Measurements from ENCODE around the gene STX1B.

STX1B gene

DNA sequence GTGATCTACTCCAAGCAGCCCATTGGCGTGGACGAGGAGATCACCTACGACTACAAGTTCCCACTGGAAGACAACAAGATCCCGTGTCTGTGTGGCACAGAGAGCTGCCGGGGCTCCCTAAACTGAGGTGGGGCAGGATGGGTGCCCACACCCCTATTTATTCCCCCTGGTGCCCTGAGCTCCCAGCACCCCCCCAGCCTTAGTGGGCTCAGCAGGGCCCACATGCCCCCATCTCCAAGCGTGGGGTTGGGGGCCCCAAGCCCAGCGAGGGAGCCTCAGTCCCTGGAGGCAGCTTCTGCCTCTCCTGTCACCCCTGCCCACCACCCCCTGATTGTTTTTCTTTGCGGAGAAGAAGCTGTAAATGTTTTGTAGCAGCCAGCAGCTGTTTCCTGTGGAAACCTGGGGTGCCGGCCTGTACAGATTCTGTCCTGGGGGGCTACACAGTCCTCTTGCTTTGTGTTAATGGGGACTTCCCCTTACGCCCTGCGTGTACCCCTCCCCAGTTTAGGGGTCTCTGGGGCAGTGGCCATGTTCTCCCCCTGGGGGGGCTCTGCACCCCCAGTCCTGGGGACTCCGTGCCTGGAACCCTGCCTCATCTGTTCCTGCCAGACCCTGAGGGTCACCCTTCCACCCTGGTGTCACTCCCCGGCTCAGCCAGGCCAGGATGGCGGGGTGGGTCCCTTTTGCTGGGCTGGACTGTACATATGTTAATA, 26.4 kb downstream of the STX1B start:
- H3K36me3 ChIP-seq (ENCODE audit: control insufficient read depth in 4 of 4, insufficient read depth in 4 of 4, low read length in 3 of 4): peaks cover 7 to 64% (median 43%) of the 10 kb centered on the region in 4 experiments
- 78% methylated on average over 10 of the region's 14 CpGs for WGBS (ENCODE audit: insufficient coverage)
- DNase-seq: peak in 2 of 3 donors; percentile 39 to 58
- no peak overlapping the region for H3K4me3 ChIP-seq (ENCODE audit: control insufficient read depth in 1 of 7, extremely low read depth in 1 of 7, insufficient read depth in 4 of 7, low read depth in 2 of 7, low read length in 6 of 7)
- no peaks in the 10 kb centered on the region for H3K9me3 ChIP-seq (ENCODE audit: control extremely low read depth in 1 of 5, control insufficient read depth in 4 of 5, insufficient read depth in 2 of 5, low read depth in 1 of 5, low read length in 4 of 5)
- ChIA-PET POLR2A (interaction anchor here (1.0 kb wide), 2 partner anchors 14 to 475 kb away, joined by 3 read pairs; partner anchors contain the start of gene ARMC5), CTCF (interaction anchor here (0.6 to 5.4 kb wide), 25 partner anchors 9 to 459 kb away, joined by 3 to 40 read pairs (median 4); partner anchors contain the start of genes VKORC1 and ZNF843)
- no peaks in the 10 kb centered on the region for H3K27me3 ChIP-seq (replicated peaks in 2 of 5; ENCODE audit: control insufficient read depth in 4 of 5, insufficient read depth in 5 of 5, low read length in 4 of 5)
- H3K27ac ChIP-seq (ENCODE audit: insufficient read depth in 1 of 2, low read depth in 1 of 2, low read length in 2 of 2, poor library complexity in 1 of 2, severe bottlenecking in 2 of 2): no peak overlapping the region
- H3K4me1 ChIP-seq (ENCODE audit: control extremely low read depth in 1 of 4, control insufficient read depth in 4 of 4, insufficient read depth in 4 of 4, low read length in 3 of 4): peaks cover 0 to 21% (median 11%) of the 10 kb centered on the region in 4 experiments

GRCh38 chr16:30983289-30983889, 27.0 kb downstream of the STX1B start:
- Histone ChIP-seq H3K27ac (ENCODE audit: insufficient read depth in 1 of 2, low read depth in 1 of 2, low read length in 2 of 2, poor library complexity in 1 of 2, severe bottlenecking in 2 of 2) (no peak overlapping the region), H3K36me3 (ENCODE audit: control insufficient read depth in 4 of 4, insufficient read depth in 4 of 4, low read length in 3 of 4) (peaks cover 9 to 70% (median 46%) of the 10 kb centered on the region in 4 experiments)

GRCh38 chr16:30982548-30983288, 27.7 kb downstream of the STX1B start:
- CTCF ChIA-PET: interaction anchor here (0.7 to 5.4 kb wide), 16 partner anchors 10 to 883 kb away, joined by 3 to 40 read pairs (median 3); partner anchors contain the start of gene ZNF843
- H3K36me3 ChIP-seq (ENCODE audit: control insufficient read depth in 4 of 4, insufficient read depth in 4 of 4, low read length in 3 of 4): peaks cover 12 to 75% (median 48%) of the 10 kb centered on the region in 4 experiments
- H3K4me3 ChIP-seq (ENCODE audit: control insufficient read depth in 1 of 7, extremely low read depth in 1 of 7, insufficient read depth in 4 of 7, low read depth in 2 of 7, low read length in 6 of 7): no peak overlapping the region
- no peaks in the 10 kb centered on the region for H3K27me3 ChIP-seq (replicated peaks in 2 of 5; ENCODE audit: control insufficient read depth in 4 of 5, insufficient read depth in 5 of 5, low read length in 4 of 5)
- H3K4me1 ChIP-seq (ENCODE audit: control extremely low read depth in 1 of 4, control insufficient read depth in 4 of 4, insufficient read depth in 4 of 4, low read length in 3 of 4): peaks cover 0 to 21% (median 11%) of the 10 kb centered on the region in 4 experiments
- no peak for DNase-seq
- 94% methylated on average over 16 of the region's 17 CpGs for WGBS (ENCODE audit: insufficient coverage)
- POLR2A ChIA-PET: interaction anchor here (0.6 kb wide), 1 partner anchor 50 kb away, joined by 3 read pairs; the partner anchor contains the start of gene STX4
- no peak overlapping the region for H3K27ac ChIP-seq (ENCODE audit: insufficient read depth in 1 of 2, low read depth in 1 of 2, low read length in 2 of 2, poor library complexity in 1 of 2, severe bottlenecking in 2 of 2)
- H3K9me3 ChIP-seq (ENCODE audit: control extremely low read depth in 1 of 5, control insufficient read depth in 4 of 5, insufficient read depth in 2 of 5, low read depth in 1 of 5, low read length in 4 of 5): no peaks in the 10 kb centered on the region

More at GRCh38 chr16:30983289-30983889, 27.0 kb downstream of the STX1B start:
- Histone ChIP-seq H3K27me3 (replicated peaks in 2 of 5; ENCODE audit: control insufficient read depth in 4 of 5, insufficient read depth in 5 of 5, low read length in 4 of 5) (no peaks in the 10 kb centered on the region), H3K4me1 (ENCODE audit: control extremely low read depth in 1 of 4, control insufficient read depth in 4 of 4, insufficient read depth in 4 of 4, low read length in 3 of 4) (peaks cover 0 to 21% (median 11%) of the 10 kb centered on the region in 4 experiments), H3K4me3 (ENCODE audit: control insufficient read depth in 1 of 7, extremely low read depth in 1 of 7, insufficient read depth in 4 of 7, low read depth in 2 of 7, low read length in 6 of 7) (no peak overlapping the region), H3K9me3 (ENCODE audit: control extremely low read depth in 1 of 5, control insufficient read depth in 4 of 5, insufficient read depth in 2 of 5, low read depth in 1 of 5, low read length in 4 of 5) (no peaks in the 10 kb centered on the region)
- DNase-seq: no peak
- POLR2A ChIA-PET: interaction anchor here (0.6 kb wide), 1 partner anchor 50 kb away, joined by 3 read pairs; the partner anchor contains the start of gene STX4
- WGBS (ENCODE audit: insufficient coverage): 93% methylated on average over 24 of the region's 25 CpGs
- CTCF ChIA-PET: interaction anchor here (0.7 to 5.4 kb wide), 18 partner anchors 8 to 883 kb away, joined by 3 to 40 read pairs (median 4); partner anchors contain the start of gene ZNF843

DNA sequence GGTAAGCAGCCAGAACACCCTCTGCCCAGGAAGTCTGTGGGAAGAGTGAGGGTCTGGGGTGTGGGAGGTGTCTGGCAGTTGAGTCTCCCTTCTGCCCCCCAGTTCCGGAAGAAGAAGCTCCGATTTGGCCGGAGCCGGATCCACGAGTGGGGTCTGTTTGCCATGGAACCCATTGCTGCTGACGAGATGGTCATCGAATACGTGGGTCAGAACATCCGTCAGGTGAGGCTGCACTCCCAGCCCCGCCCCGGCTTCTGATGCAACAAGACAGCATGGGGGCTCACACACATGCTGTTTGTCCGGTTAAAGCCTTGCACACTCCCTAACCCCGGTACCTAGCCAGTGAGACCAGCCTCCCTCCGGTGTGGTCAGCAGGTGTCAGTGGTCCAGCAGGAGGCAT, 29.5 kb downstream of the STX1B start:
- H3K27ac ChIP-seq (ENCODE audit: insufficient read depth in 1 of 2, low read depth in 1 of 2, low read length in 2 of 2, poor library complexity in 1 of 2, severe bottlenecking in 2 of 2): no peak overlapping the region
- no peaks in the 10 kb centered on the region for H3K9me3 ChIP-seq (ENCODE audit: control extremely low read depth in 1 of 5, control insufficient read depth in 4 of 5, insufficient read depth in 2 of 5, low read depth in 1 of 5, low read length in 4 of 5)
- H3K27me3 ChIP-seq (replicated peaks in 2 of 5; ENCODE audit: control insufficient read depth in 4 of 5, insufficient read depth in 5 of 5, low read length in 4 of 5): no peaks in the 10 kb centered on the region
- no peak for DNase-seq
- WGBS (ENCODE audit: insufficient coverage): 100% methylated on average over 14 of the region's 14 CpGs
- ChIA-PET CTCF (interaction anchor here (1.0 to 5.4 kb wide), 5 partner anchors 13 to 402 kb away, joined by 3 to 40 read pairs (median 7); no protein-coding TSS in a partner anchor), POLR2A (interaction anchor here (1.0 kb wide), 1 partner anchor 28 kb away, joined by 3 read pairs; no protein-coding TSS in a partner anchor)
- peaks cover 0 to 21% (median 11%) of the 10 kb centered on the region in 4 experiments for H3K4me1 ChIP-seq (ENCODE audit: control extremely low read depth in 1 of 4, control insufficient read depth in 4 of 4, insufficient read depth in 4 of 4, low read length in 3 of 4)
- no peak overlapping the region for H3K4me3 ChIP-seq (ENCODE audit: control insufficient read depth in 1 of 7, extremely low read depth in 1 of 7, insufficient read depth in 4 of 7, low read depth in 2 of 7, low read length in 6 of 7)
- peaks cover 17 to 88% (median 62%) of the 10 kb centered on the region in 4 experiments for H3K36me3 ChIP-seq (ENCODE audit: control insufficient read depth in 4 of 4, insufficient read depth in 4 of 4, low read length in 3 of 4)

- H3K9me3 ChIP-seq (ENCODE audit: control extremely low read depth in 1 of 5, control insufficient read depth in 4 of 5, insufficient read depth in 2 of 5, low read depth in 1 of 5, low read length in 4 of 5): no peaks in the 10 kb centered on the region
- 94% methylated on average over 11 of the region's 29 CpGs for WGBS (ENCODE audit: insufficient coverage)
- no peak overlapping the region for H3K27ac ChIP-seq (ENCODE audit: insufficient read depth in 1 of 2, low read depth in 1 of 2, low read length in 2 of 2, poor library complexity in 1 of 2, severe bottlenecking in 2 of 2)
- no peak for DNase-seq
- POLR2A ChIA-PET: no interaction called here
- H3K36me3 ChIP-seq (ENCODE audit: control insufficient read depth in 4 of 4, insufficient read depth in 4 of 4, low read length in 3 of 4): peaks cover 20 to 87% (median 67%) of the 10 kb centered on the region in 4 experiments
- no peaks in the 10 kb centered on the region for H3K27me3 ChIP-seq (replicated peaks in 2 of 5; ENCODE audit: control insufficient read depth in 4 of 5, insufficient read depth in 5 of 5, low read length in 4 of 5)
- H3K4me3 ChIP-seq (ENCODE audit: control insufficient read depth in 1 of 7, extremely low read depth in 1 of 7, insufficient read depth in 4 of 7, low read depth in 2 of 7, low read length in 6 of 7): no peak overlapping the region
- peaks cover 0 to 17% (median 10%) of the 10 kb centered on the region in 4 experiments for H3K4me1 ChIP-seq (ENCODE audit: control extremely low read depth in 1 of 4, control insufficient read depth in 4 of 4, insufficient read depth in 4 of 4, low read length in 3 of 4)
- CTCF ChIA-PET: interaction anchor here (1.2 to 2.3 kb wide), 2 partner anchors 35 to 318 kb away, joined by 3 to 7 read pairs; no protein-coding TSS in a partner anchor
Measured at GRCh38 chr16:30980434-30980833, 30.0 kb downstream of the STX1B start.

DNA sequence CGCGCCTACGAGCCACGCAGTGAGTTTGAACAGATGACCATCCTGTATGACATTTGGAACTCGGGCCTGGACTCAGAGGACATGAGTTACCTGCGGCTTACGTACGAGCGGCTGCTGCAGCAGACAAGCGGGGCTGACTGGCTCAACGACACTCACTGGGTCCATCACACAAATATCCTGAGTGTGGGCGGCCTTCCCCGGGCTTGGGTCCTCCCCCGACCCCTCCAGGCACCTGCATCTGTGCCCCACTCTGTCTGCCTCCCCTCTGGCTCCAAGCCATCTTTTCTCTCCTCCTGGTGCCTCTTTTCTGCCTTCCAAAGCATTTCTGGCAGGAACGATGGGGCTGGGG, 30.4 kb downstream of the STX1B start:
- no peak for DNase-seq
- no peak overlapping the region for H3K4me3 ChIP-seq (ENCODE audit: control insufficient read depth in 1 of 7, extremely low read depth in 1 of 7, insufficient read depth in 4 of 7, low read depth in 2 of 7, low read length in 6 of 7)
- CTCF ChIA-PET: no interaction called here
- H3K9me3 ChIP-seq (ENCODE audit: control extremely low read depth in 1 of 5, control insufficient read depth in 4 of 5, insufficient read depth in 2 of 5, low read depth in 1 of 5, low read length in 4 of 5): no peaks in the 10 kb centered on the region
- WGBS (ENCODE audit: insufficient coverage): 93% methylated on average over 15 of the region's 15 CpGs
- H3K27me3 ChIP-seq (replicated peaks in 2 of 5; ENCODE audit: control insufficient read depth in 4 of 5, insufficient read depth in 5 of 5, low read length in 4 of 5): no peaks in the 10 kb centered on the region
- H3K27ac ChIP-seq (ENCODE audit: insufficient read depth in 1 of 2, low read depth in 1 of 2, low read length in 2 of 2, poor library complexity in 1 of 2, severe bottlenecking in 2 of 2): no peak overlapping the region
- peaks cover 0 to 13% (median 7%) of the 10 kb centered on the region in 4 experiments for H3K4me1 ChIP-seq (ENCODE audit: control extremely low read depth in 1 of 4, control insufficient read depth in 4 of 4, insufficient read depth in 4 of 4, low read length in 3 of 4)
- POLR2A ChIA-PET: no interaction called here
- H3K36me3 ChIP-seq (ENCODE audit: control insufficient read depth in 4 of 4, insufficient read depth in 4 of 4, low read length in 3 of 4): peaks cover 20 to 86% (median 69%) of the 10 kb centered on the region in 4 experiments
